GM18873 (cell line): ENCODE data around the gene KLHL36.
"Not testable (repeated sequence)": the region's sequence is repeated elsewhere in the genome, so short reads cannot be mapped to it uniquely, and the experiment has no call there.

Source experiments
- ATAC-seq: cut with Tn5 transposase; IDR thresholded peaks from one replicate; pipeline ENCODE4 v1.9.1; 2021; ENCODE audit warnings: mild to moderate bottlenecking, moderate library complexity, moderate number of reproducible peaks; ENCODE audit not compliant: unreplicated experiment, low FRiP score

The KLHL36 gene

GRCh38 chr16:84689111-84689510 is 40.8 kb downstream of the KLHL36 start:
- no peak for ATAC-seq

- no peak for ATAC-seq
These were observed 41.9 kb downstream of the KLHL36 start for GRCh38 chr16:84690088-84690819.

GRCh38 chr16:84692451-84693214 is 44.3 kb downstream of the KLHL36 start:
- no peak for ATAC-seq

GRCh38 chr16:84693869-84694268 is 45.6 kb downstream of the KLHL36 start:
- ATAC-seq, result not testable (repeated sequence)

- no peak for ATAC-seq
These were observed 46.7 kb downstream of the KLHL36 start for GRCh38 chr16:84694980-84695379.

GRCh38 chr16:84699147-84699711 is 50.9 kb downstream of the KLHL36 start:
- ATAC-seq, result no peak

- peak; percentile 63 for ATAC-seq
These were observed 51.6 kb downstream of the KLHL36 start, which contains the start of gene USP10 for GRCh38 chr16:84699712-84700445. TSS of gene USP10 (plus strand) at chr16:84700000. CDS start at chr16:84700091, 91 bp downstream.

GRCh38 chr16:84700446-84701300 is 52.4 kb downstream of the KLHL36 start:
- peak; percentile 27 for ATAC-seq

GRCh38 chr16:84703681-84704080 is 55.4 kb downstream of the KLHL36 start:
- ATAC-seq, result no peak

GRCh38 chr16:84704253-84704652 is 55.9 kb downstream of the KLHL36 start:
- ATAC-seq, result no peak

- no peak for ATAC-seq
These were observed 58.5 kb downstream of the KLHL36 start for GRCh38 chr16:84706856-84707255.

- ATAC-seq, result no peak
These were observed 61.3 kb downstream of the KLHL36 start for GRCh38 chr16:84709609-84710008.

GRCh38 chr16:84710686-84711085 is 62.4 kb downstream of the KLHL36 start:
- ATAC-seq, result no peak
